Measurements from ENCODE around the gene RNF40. TPM values are rescaled to one million over a fixed set of nuclear protein-coding genes. Genes with fewer than 3 reads are reported as not detected.

RNF40 gene
- total RNA-seq, 1 experiment from 2014 or later, result 114 TPM

DNA sequence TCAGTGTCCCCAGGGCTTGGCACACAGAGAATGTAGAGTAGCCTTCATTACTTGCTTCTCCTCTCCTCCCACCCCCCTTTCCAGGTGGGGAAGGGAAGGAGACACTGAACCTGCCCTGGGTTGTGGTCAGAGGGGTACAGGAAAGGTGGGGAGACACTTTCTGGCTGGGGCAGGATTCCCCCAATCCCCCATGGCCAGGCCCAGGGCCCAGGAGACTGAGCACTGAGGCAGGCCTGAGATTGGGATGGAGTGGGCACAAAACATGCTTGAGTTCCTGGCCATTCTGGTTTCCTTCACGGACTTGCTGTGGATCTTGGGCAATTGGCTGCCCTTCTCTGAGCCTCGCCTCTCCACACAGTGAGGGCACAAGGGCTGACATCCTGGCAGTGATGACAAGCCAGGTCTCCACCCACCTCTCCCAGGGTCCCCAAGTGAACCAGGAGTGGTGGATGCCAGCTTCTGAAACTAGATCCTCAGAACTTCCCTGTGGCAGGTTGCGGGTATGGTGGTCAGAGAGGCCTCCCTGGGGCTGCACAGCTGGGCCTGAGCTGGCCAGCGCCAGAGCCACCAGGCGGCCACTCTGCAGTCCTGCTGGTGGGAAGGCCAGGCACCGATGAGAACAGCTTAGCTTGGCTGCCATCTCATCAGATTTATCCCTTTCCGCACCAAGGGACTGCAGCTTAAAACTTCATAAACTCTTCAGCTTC is 15.6 kb downstream of the RNF40 start:
- peaks cover 1% of the 10 kb centered on the region; the same call in 1 of the 2 replicates for H3K36me3 ChIP-seq (ENCODE audit: control insufficient read depth, insufficient read depth, low read length)
- no peak overlapping the region for H3K4me3 ChIP-seq (ENCODE audit: low read depth in 2 of 2, low read length in 2 of 2)
- CTCF ChIA-PET, result interaction anchor here (0.6 to 1.0 kb wide), 2 partner anchors 30 to 197 kb away, joined by 4 read pairs; partner anchors contain the start of gene PHKG2
- POLR2A ChIA-PET, result interaction anchor here (0.8 to 1.0 kb wide), 2 partner anchors 28 to 164 kb away, joined by 3 read pairs; no protein-coding TSS in a partner anchor
- no peak for DNase-seq (ENCODE audit: low read depth, low spot score)
- no peaks in the 10 kb centered on the region for H3K9me3 ChIP-seq (ENCODE audit: control insufficient read depth, insufficient read depth, low read depth, low read length)
- no peaks in the 10 kb centered on the region for H3K27me3 ChIP-seq (ENCODE audit: control insufficient read depth, insufficient read depth, low read length)
- no peak for ATAC-seq
- no peak for TF ChIP-seq SIN3A (IDR thresholded peaks at IDR 0.05; ENCODE audit: borderline replicate concordance, insufficient read depth, low read depth, low read length)
- no peak for TF ChIP-seq TCF7L2 (IDR thresholded peaks at IDR 0.05; ENCODE audit: low read depth, low read length)
- TF ChIP-seq, protein P1, sequence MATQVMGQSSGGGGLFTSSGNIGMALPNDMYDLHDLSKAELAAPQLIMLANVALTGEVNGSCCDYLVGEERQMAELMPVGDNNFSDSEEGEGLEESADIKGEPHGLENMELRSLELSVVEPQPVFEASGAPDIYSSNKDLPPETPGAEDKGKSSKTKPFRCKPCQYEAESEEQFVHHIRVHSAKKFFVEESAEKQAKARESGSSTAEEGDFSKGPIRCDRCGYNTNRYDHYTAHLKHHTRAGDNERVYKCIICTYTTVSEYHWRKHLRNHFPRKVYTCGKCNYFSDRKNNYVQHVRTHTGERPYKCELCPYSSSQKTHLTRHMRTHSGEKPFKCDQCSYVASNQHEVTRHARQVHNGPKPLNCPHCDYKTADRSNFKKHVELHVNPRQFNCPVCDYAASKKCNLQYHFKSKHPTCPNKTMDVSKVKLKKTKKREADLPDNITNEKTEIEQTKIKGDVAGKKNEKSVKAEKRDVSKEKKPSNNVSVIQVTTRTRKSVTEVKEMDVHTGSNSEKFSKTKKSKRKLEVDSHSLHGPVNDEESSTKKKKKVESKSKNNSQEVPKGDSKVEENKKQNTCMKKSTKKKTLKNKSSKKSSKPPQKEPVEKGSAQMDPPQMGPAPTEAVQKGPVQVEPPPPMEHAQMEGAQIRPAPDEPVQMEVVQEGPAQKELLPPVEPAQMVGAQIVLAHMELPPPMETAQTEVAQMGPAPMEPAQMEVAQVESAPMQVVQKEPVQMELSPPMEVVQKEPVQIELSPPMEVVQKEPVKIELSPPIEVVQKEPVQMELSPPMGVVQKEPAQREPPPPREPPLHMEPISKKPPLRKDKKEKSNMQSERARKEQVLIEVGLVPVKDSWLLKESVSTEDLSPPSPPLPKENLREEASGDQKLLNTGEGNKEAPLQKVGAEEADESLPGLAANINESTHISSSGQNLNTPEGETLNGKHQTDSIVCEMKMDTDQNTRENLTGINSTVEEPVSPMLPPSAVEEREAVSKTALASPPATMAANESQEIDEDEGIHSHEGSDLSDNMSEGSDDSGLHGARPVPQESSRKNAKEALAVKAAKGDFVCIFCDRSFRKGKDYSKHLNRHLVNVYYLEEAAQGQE (IDR thresholded peaks at IDR 0.05; ENCODE audit: insufficient read depth in 1 of 2, low read depth in 2 of 2, low read length in 1 of 2), result no peak
- peaks cover 17% of the 10 kb centered on the region for H3K4me1 ChIP-seq (ENCODE audit: control insufficient read depth, insufficient read depth, low read length)
- BruUV-seq (replicated peaks), result no TSS peak
- intact Hi-C loops (cut with micrococcal nuclease; ENCODE audit: unreplicated experiment) (no loop called here), in situ Hi-C loops (cut with HindIII; ENCODE audit: low pct_unique_long_range_greater_than_20kb, low sequenced_read_pairs) (no loop called here)
- H3K27ac ChIP-seq (ENCODE audit: low read length), result peak overlapping the region; percentile 44

DNA sequence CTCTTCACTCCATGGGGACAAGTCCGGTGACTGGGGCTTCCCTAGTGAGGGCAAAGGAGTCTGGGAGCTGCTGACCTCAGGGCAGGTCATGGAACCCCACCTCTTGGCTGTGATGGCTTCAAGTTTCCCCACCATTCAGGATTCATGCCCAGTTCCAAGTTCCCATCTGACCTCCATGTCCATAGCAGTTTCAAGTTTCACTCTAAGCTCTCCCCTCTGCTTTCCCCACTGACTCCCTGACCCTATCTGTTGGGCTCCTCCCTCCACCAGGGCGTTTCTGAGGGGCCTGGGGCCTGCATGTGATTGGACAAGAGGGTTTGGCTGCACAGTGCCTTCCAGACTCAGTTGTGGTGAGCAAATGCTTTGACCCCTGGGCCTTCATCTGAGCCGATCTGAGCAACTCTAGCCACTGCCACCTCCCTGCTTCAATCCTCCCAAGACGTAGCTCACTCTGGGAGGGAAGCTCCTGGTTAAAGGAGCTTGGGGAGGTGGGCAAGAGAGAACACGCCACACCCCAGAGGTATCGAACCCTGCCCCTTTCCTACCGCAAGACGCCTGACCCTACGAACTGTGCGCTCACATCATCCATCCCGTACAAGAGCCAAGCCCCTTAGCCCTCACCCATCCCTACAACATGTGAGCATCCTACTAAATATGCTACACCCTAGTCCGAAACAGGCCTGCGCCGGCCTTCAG is 16.6 kb downstream of the RNF40 start:
- Histone ChIP-seq H3K9me3 (ENCODE audit: control insufficient read depth, insufficient read depth, low read depth, low read length) (no peaks in the 10 kb centered on the region), H3K36me3 (ENCODE audit: control insufficient read depth, insufficient read depth, low read length) (peaks cover 2% of the 10 kb centered on the region; the same call in 1 of the 2 replicates), H3K4me1 (ENCODE audit: control insufficient read depth, insufficient read depth, low read length) (peaks cover 17% of the 10 kb centered on the region), H3K27me3 (ENCODE audit: control insufficient read depth, insufficient read depth, low read length) (no peaks in the 10 kb centered on the region), H3K27ac (ENCODE audit: low read length) (0 out of 2 replicates have a peak overlapping the region, but pooled peaks have one; percentile 34), H3K4me3 (ENCODE audit: low read depth in 2 of 2, low read length in 2 of 2) (no peak overlapping the region)
- ChIA-PET POLR2A (interaction anchor here (0.8 to 1.0 kb wide), 2 partner anchors 28 to 163 kb away, joined by 3 read pairs; no protein-coding TSS in a partner anchor), CTCF (interaction anchor here (0.6 to 1.0 kb wide), 2 partner anchors 31 to 104 kb away, joined by 4 to 7 read pairs; partner anchors contain the start of gene PHKG2)
- in situ Hi-C loops (cut with HindIII; ENCODE audit: low pct_unique_long_range_greater_than_20kb, low sequenced_read_pairs) (no loop called here), intact Hi-C loops (cut with micrococcal nuclease; ENCODE audit: unreplicated experiment) (no loop called here)
- no peak for TF ChIP-seq TCF7L2 (IDR thresholded peaks at IDR 0.05; ENCODE audit: low read depth, low read length)
- peak; percentile 48; the same call in 1 of the 2 replicates for TF ChIP-seq POLR2AphosphoS5 (IDR thresholded peaks at IDR 0.05; ENCODE audit: low read depth, low read length)
- TF ChIP-seq, protein P1 (IDR thresholded peaks at IDR 0.05; ENCODE audit: insufficient read depth in 1 of 2, low read depth in 2 of 2, low read length in 1 of 2), result no peak
- no peak for TF ChIP-seq SIN3A (IDR thresholded peaks at IDR 0.05; ENCODE audit: borderline replicate concordance, insufficient read depth, low read depth, low read length)
- ATAC-seq (no peak), DNase-seq (ENCODE audit: low read depth, low spot score) (no peak)
- BruUV-seq (replicated peaks), result no TSS peak
